Smooth muscle cell (in vitro differentiated cells): ENCODE results near the gene TRIM45. TPM values are rescaled to one million over a fixed set of nuclear protein-coding genes. Genes with fewer than 3 reads are reported as not detected.
"Not testable (repeated sequence)": the region's sequence is repeated elsewhere in the genome, so short reads cannot be mapped to it uniquely, and the experiment has no call there.

ENCODE experiments used
- DNase-seq: peaks from one replicate; lab custom pipeline; 2025; ENCODE audit not compliant: unreplicated experiment; lab: John Stamatoyannopoulos, UW
- H2AFZ ChIP-seq: fragments of 200-600 bp; sonication (generic); 2 replicates; pipeline ENCODE4 v1.6.0; 2016; ENCODE audit warnings: antibody characterized with exemption, low read depth, mild to moderate bottlenecking
- H3F3A ChIP-seq: fragments of 200-600 bp; sonication (generic); 2 replicates; pipeline ENCODE4 v1.6.0; 2017; ENCODE audit warnings: antibody characterized with exemption, low read depth
- H3K27ac ChIP-seq: fragments of 200-600 bp; sonication (generic); 2 replicates; pipeline ENCODE4 v1.5.1; 2016; ENCODE audit warnings: low read depth, mild to moderate bottlenecking
- H3K27me3 ChIP-seq: fragments of 200-600 bp; sonication (generic); 2 replicates; pipeline ENCODE4 v1.6.1; 2016; ENCODE audit warnings: low read depth, mild to moderate bottlenecking
- H3K36me3 ChIP-seq: fragments of 200-600 bp; sonication (generic); 2 replicates; pipeline ENCODE4 v1.5.1; 2016; ENCODE audit warnings: low read depth
- H3K4me1 ChIP-seq: fragments of 200-600 bp; sonication (generic); 2 replicates; pipeline ENCODE4 v1.5.1; 2016; ENCODE audit warnings: low read depth
- H3K4me2 ChIP-seq: fragments of 200-600 bp; sonication (generic); 2 replicates; pipeline ENCODE4 v1.6.0; 2016; ENCODE audit warnings: mild to moderate bottlenecking
- H3K4me3 ChIP-seq: fragments of 200-600 bp; sonication (generic); 2 replicates; pipeline ENCODE4 v1.5.1; 2016; ENCODE audit warnings: mild to moderate bottlenecking
- H3K79me2 ChIP-seq: fragments of 200-600 bp; sonication (generic); 2 replicates; pipeline ENCODE4 v1.6.0; 2016; ENCODE audit warnings: low read depth, mild to moderate bottlenecking
- H3K9ac ChIP-seq: fragments of 200-600 bp; sonication (generic); 2 replicates; pipeline ENCODE4 v1.6.0; 2016; ENCODE audit warnings: low read depth
- H3K9me3 ChIP-seq: fragments of 200-600 bp; sonication (generic); replicated peaks from 2 replicates; pipeline ENCODE4 v1.5.1; 2016; ENCODE audit warnings: low read depth
- H4K20me1 ChIP-seq: fragments of 200-600 bp; sonication (generic); 2 replicates; pipeline ENCODE4 v1.6.0; 2016; ENCODE audit warnings: low read depth
- CTCF ChIP-seq: fragments of 200-600 bp; sonication (generic); IDR thresholded peaks from 2 replicates; pipeline ENCODE4 v1.5.1; 2017; ENCODE audit warnings: borderline replicate concordance, mild to moderate bottlenecking, antibody characterized with exemption; ENCODE audit not compliant: insufficient read depth, poor library complexity, severe bottlenecking
- WGBS: methylation state at CpG from one replicate; pipeline ENCODE4 v1.1.7; 2016; ENCODE audit warnings: low lambda C conversion rate; 5-methylcytosine and 5-hydroxymethylcytosine counted together
- polyA plus RNA-seq: library from polyadenylated mRNA; unstranded; fragments of >200 nt; fragmentation: Nextera tagmentation; extraction: Ambion mirVana; gene quantifications from 2 replicates; pipeline ENCODE4 v1.2.1, GENCODE V29; 2016
- total RNA-seq: library from RNA; depleted of rRNA; stranded (reverse); fragments of >200 nt; gene quantifications from 2 replicates; pipeline ENCODE4 v1.2.3, GENCODE V29; 2014

Gene TRIM45
- total and polyA plus RNA-seq, 2 experiments from 2014 or later: 4.4 to 4.6 TPM

DNA sequence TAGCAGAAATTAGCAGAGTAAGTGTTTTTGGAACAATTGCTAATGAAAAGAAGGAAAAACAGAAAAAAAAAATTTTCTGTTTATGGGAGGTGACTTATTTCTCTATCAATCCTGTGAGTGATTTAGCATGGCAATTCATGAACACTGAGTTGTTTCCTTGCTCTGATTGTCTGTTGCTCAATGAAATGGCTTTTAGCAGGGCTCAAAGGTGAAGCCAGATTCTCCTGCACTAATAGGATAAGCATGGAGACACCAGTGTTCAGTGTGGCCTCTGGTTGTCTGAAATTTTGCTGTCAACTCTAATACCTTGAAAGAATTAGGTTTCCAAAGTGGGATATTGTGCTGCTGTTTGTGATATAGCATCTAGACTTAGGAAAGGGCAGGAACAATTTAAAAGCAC lies 15.8 kb downstream of the TRIM45 start:
- no peaks in the 10 kb centered on the region for H4K20me1 ChIP-seq
- no peak overlapping the region for H3K27ac ChIP-seq
- no peaks in the 10 kb centered on the region for H3K4me1 ChIP-seq
- H2AFZ ChIP-seq: no peak overlapping the region
- H3K79me2 ChIP-seq: no peaks in the 10 kb centered on the region
- no peak overlapping the region for H3K9ac ChIP-seq
- DNase-seq: no peak
- TF ChIP-seq CTCF: no peak
- H3F3A ChIP-seq: no peaks in the 10 kb centered on the region
- no peaks in the 10 kb centered on the region for H3K9me3 ChIP-seq
- H3K4me2 ChIP-seq: no peak overlapping the region
- no peak overlapping the region for H3K4me3 ChIP-seq
- H3K27me3 ChIP-seq: no peaks in the 10 kb centered on the region
- H3K36me3 ChIP-seq: no peaks in the 10 kb centered on the region

- Histone ChIP-seq H3K4me2 (no peak overlapping the region), H3K4me1 (no peaks in the 10 kb centered on the region), H3K27me3 (no peaks in the 10 kb centered on the region), H4K20me1 (no peaks in the 10 kb centered on the region), H3K9ac (no peak overlapping the region), H2AFZ (no peak overlapping the region), H3K27ac (no peak overlapping the region), H3K36me3 (no peaks in the 10 kb centered on the region), H3F3A (no peaks in the 10 kb centered on the region), H3K9me3 (no peaks in the 10 kb centered on the region), H3K79me2 (no peaks in the 10 kb centered on the region), H3K4me3 (no peak overlapping the region)
- no peak for TF ChIP-seq CTCF
- no peak for DNase-seq
- WGBS: 94% methylated on average over 3 of the region's 3 CpGs
Measured at GRCh38 chr1:117104986-117105385, 16.6 kb downstream of the TRIM45 start.

GRCh38 chr1:117101858-117102257 lies 19.7 kb downstream of the TRIM45 start:
- not testable (repeated sequence) for H3K9ac ChIP-seq, H3K27ac ChIP-seq, H3K9me3 ChIP-seq, H3K27me3 ChIP-seq, H4K20me1 ChIP-seq, H3K79me2 ChIP-seq, H3K4me3 ChIP-seq, H3F3A ChIP-seq, H2AFZ ChIP-seq, H3K36me3 ChIP-seq, H3K4me1 ChIP-seq, DNase-seq, H3K4me2 ChIP-seq
- 95% methylated on average over 3 of the region's 3 CpGs for WGBS

GRCh38 chr1:117101334-117101733 lies 20.2 kb downstream of the TRIM45 start:
- no peak for DNase-seq
- WGBS: 94% methylated on average over 1 of the region's 1 CpG
- Histone ChIP-seq H3K79me2 (no peaks in the 10 kb centered on the region), H3K4me1 (no peaks in the 10 kb centered on the region), H3K4me3 (no peak overlapping the region), H3K27me3 (no peaks in the 10 kb centered on the region), H3K9me3 (no peaks in the 10 kb centered on the region), H3K4me2 (no peak overlapping the region), H2AFZ (no peak overlapping the region), H3F3A (no peaks in the 10 kb centered on the region), H4K20me1 (no peaks in the 10 kb centered on the region), H3K27ac (no peak overlapping the region), H3K9ac (no peak overlapping the region), H3K36me3 (no peaks in the 10 kb centered on the region)
- no peak for TF ChIP-seq CTCF
